Fibroblast of mammary gland (primary cell): Measurements from ENCODE around the gene GPX4.

Experiments used
- DNase-seq: peaks from one replicate; pipeline ENCODE4 v3.0.0-alpha.2; 2010; ENCODE audit warnings: low read depth
- H3K4me3 ChIP-seq: 2 replicates; pipeline ENCODE4 v1.5.1; 2011; ENCODE audit warnings: low read depth, mild to moderate bottlenecking, low read length, moderate library complexity; ENCODE audit not compliant: control insufficient read depth
- CTCF ChIP-seq: conservative IDR thresholded peaks from 2 replicates; pipeline ENCODE4 v1.5.1; 2011; ENCODE audit warnings: low read depth, low read length, inconsistent platforms; ENCODE audit not compliant: control insufficient read depth, insufficient read depth

GPX4 gene

GRCh38 chr19:1138121-1138520 is 34.3 kb downstream of the GPX4 start:
- no peak for TF ChIP-seq CTCF
- no peak overlapping the region for H3K4me3 ChIP-seq
- no peak for DNase-seq

- TF ChIP-seq CTCF = no peak
- no peak overlapping the region for H3K4me3 ChIP-seq
- no peak for DNase-seq
Measured at GRCh38 chr19:1139126-1139525, 35.3 kb downstream of the GPX4 start.

- TF ChIP-seq CTCF = no peak
- no peak overlapping the region for H3K4me3 ChIP-seq
- no peak for DNase-seq
Measured at GRCh38 chr19:1140272-1141027, 36.7 kb downstream of the GPX4 start.

GRCh38 chr19:1141944-1142343 is 38.1 kb downstream of the GPX4 start:
- TF ChIP-seq CTCF = no peak
- no peak overlapping the region for H3K4me3 ChIP-seq
- DNase-seq = no peak

- no peak for TF ChIP-seq CTCF
- H3K4me3 ChIP-seq = no peak overlapping the region
- DNase-seq = no peak
Measured at GRCh38 chr19:1143828-1144399, 40.1 kb downstream of the GPX4 start.

GRCh38 chr19:1144741-1145140 is 40.9 kb downstream of the GPX4 start:
- DNase-seq = no peak
- no peak for TF ChIP-seq CTCF
- H3K4me3 ChIP-seq = no peak overlapping the region
